IMR-90 (cell line): ENCODE measurements around the gene STAG1. TPM values are rescaled to one million over a fixed set of nuclear protein-coding genes. Genes with fewer than 3 reads are reported as not detected.
"Not testable (repeated sequence)": the region's sequence is repeated elsewhere in the genome, so short reads cannot be mapped to it uniquely, and the experiment has no call there.

ENCODE experiments used
- ATAC-seq: fragments of 200-7000 bp; cut with Tn5 transposase; 2 replicates; pipeline ENCODE4 v1.9.1; 2020; ENCODE audit warnings: low read depth, mild to moderate bottlenecking, moderate library complexity
- BruUV-seq: library from RNA; stranded (reverse); fragments of 400-500 nt; replicated peaks from 2 replicates; lab custom pipeline; 2021; lab: Mats Ljungman, UMichigan
- CTCF ChIA-PET: fragments of 300-600 bp; formaldehyde crosslinking; extraction: SDS; loops from one replicate; lab custom pipeline; 2021; ENCODE audit warnings: antibody characterized with exemption; lab: Yijun Ruan, JAX
- POLR2A ChIA-PET: fragments of 300-600 bp; sonication (Branson Sonifier 250); formaldehyde crosslinking; loops from one replicate; lab custom pipeline; 2022; ENCODE audit warnings: antibody characterized with exemption; ENCODE audit not compliant: unreplicated experiment; lab: Charles Lee
- DNase-seq: peaks from one replicate; pipeline ENCODE4 v3.0.0; 2013
- H2AFZ ChIP-seq: replicated peaks from 2 replicates; pipeline ENCODE3; 2013; ENCODE audit warnings: low read length, mild to moderate bottlenecking; ENCODE audit not compliant: poor library complexity
- H2AK5ac ChIP-seq: 2 replicates; pipeline ENCODE4 v1.6.1; 2013; ENCODE audit warnings: low read depth, low read length, inconsistent platforms
- H2AK9ac ChIP-seq: replicated peaks from 2 replicates; pipeline ENCODE3; 2013; ENCODE audit warnings: mild to moderate bottlenecking, low read depth, low read length, moderate library complexity; ENCODE audit not compliant: poor library complexity
- H2BK120ac ChIP-seq: 2 replicates; pipeline ENCODE4 v1.6.1; 2013; ENCODE audit warnings: low read depth, low read length, inconsistent platforms
- H2BK15ac ChIP-seq: 3 replicates; pipeline ENCODE4 v1.6.1; 2013; ENCODE audit warnings: low read depth, low read length, inconsistent platforms
- H2BK20ac ChIP-seq: 2 replicates; pipeline ENCODE4 v1.6.1; 2013; ENCODE audit warnings: low read depth, mild to moderate bottlenecking, inconsistent platforms, low read length, moderate library complexity
- H2BK5ac ChIP-seq: 2 replicates; pipeline ENCODE4 v1.6.1; 2013; ENCODE audit warnings: mild to moderate bottlenecking, low read depth, low read length, inconsistent platforms; ENCODE audit not compliant: poor library complexity, severe bottlenecking
- H3K14ac ChIP-seq: replicated peaks from 2 replicates; pipeline ENCODE4 v1.6.1; 2013; ENCODE audit warnings: low read depth, low read length, inconsistent platforms
- H3K18ac ChIP-seq: 2 replicates; pipeline ENCODE4 v1.6.1; 2013; ENCODE audit warnings: low read depth, low read length, control low read depth
- H3K23ac ChIP-seq: 2 replicates; pipeline ENCODE4 v1.6.1; 2013; ENCODE audit warnings: low read depth, low read length, inconsistent platforms
- H3K27ac ChIP-seq: 2 replicates; pipeline ENCODE4 v1.5.1; 2013; ENCODE audit warnings: mild to moderate bottlenecking, control low read depth, low read length; ENCODE audit not compliant: insufficient read depth
- H3K27me3 ChIP-seq: 2 replicates; pipeline ENCODE4 v1.6.1; 2013; ENCODE audit warnings: low read length; ENCODE audit not compliant: control insufficient read depth, insufficient read depth
- H3K36me3 ChIP-seq: 2 replicates; pipeline ENCODE4 v1.6.1; 2013; ENCODE audit warnings: low read length, mixed read lengths; ENCODE audit not compliant: control insufficient read depth, insufficient read depth
- H3K4ac ChIP-seq: 2 replicates; pipeline ENCODE4 v1.6.1; 2013; ENCODE audit warnings: low read depth, low read length, inconsistent platforms
- H3K4me1 ChIP-seq: 2 replicates; pipeline ENCODE4 v1.6.1; 2013; ENCODE audit warnings: low read length, mixed read lengths; ENCODE audit not compliant: control insufficient read depth, insufficient read depth
- H3K4me2 ChIP-seq: 2 replicates; pipeline ENCODE4 v1.6.1; 2013; ENCODE audit warnings: low read depth, mild to moderate bottlenecking, control low read depth, low read length, moderate library complexity
- H3K4me3 ChIP-seq: 2 replicates; pipeline ENCODE4 v1.5.1; 2013; ENCODE audit warnings: low read depth, mild to moderate bottlenecking, control low read depth, low read length, moderate library complexity; ENCODE audit not compliant: insufficient read depth
- H3K56ac ChIP-seq: 2 replicates; pipeline ENCODE4 v1.6.1; 2013; ENCODE audit warnings: low read length, inconsistent platforms; ENCODE audit not compliant: insufficient read depth; ENCODE audit errors: extremely low read depth
- H3K79me1 ChIP-seq, 2 experiments: 2 replicates each; pipeline ENCODE4 v1.6.1; 2013; ENCODE audit warnings: low read length in 2 of 2, inconsistent platforms in 1 of 2, low read depth in 1 of 2
- H3K9ac ChIP-seq: 2 replicates; pipeline ENCODE4 v1.6.1; 2013; ENCODE audit warnings: low read depth, low read length, control low read depth
- H3K9me1 ChIP-seq: 2 replicates; pipeline ENCODE4 v1.6.1; 2013; ENCODE audit warnings: low read length, inconsistent platforms; ENCODE audit not compliant: insufficient read depth
- H3K9me3 ChIP-seq: 2 replicates; pipeline ENCODE4 v1.6.1; 2013; ENCODE audit warnings: low read length; ENCODE audit not compliant: control insufficient read depth, insufficient read depth
- H4K20me1 ChIP-seq: 2 replicates; pipeline ENCODE4 v1.6.1; 2013; ENCODE audit warnings: low read length, inconsistent platforms; ENCODE audit not compliant: insufficient read depth
- H4K5ac ChIP-seq: 2 replicates; pipeline ENCODE4 v1.6.1; 2013; ENCODE audit warnings: mild to moderate bottlenecking, low read depth, low read length, control low read depth
- H4K8ac ChIP-seq, 2 experiments: 2 replicates each; pipeline ENCODE4 v1.6.1; 2013; ENCODE audit warnings: low read depth in 2 of 2, low read length in 2 of 2, control low read depth in 1 of 2, inconsistent platforms in 1 of 2
- H4K91ac ChIP-seq: 2 replicates; pipeline ENCODE4 v1.6.1; 2013; ENCODE audit warnings: low read depth, low read length, inconsistent platforms; ENCODE audit not compliant: insufficient read depth
- CEBPB ChIP-seq: IDR thresholded peaks from 2 replicates; pipeline ENCODE4 v1.6.1; 2012; ENCODE audit warnings: low read depth, low read length, improper control_type of control experiment
- MXI1 ChIP-seq: IDR thresholded peaks from 2 replicates; pipeline ENCODE4 v1.6.1; 2012; ENCODE audit warnings: low read depth, mild to moderate bottlenecking, low read length, moderate library complexity, borderline replicate concordance
- WGBS, 2 experiments: methylation state at CpG; one replicate each; pipeline versions ENCODE4 v1.1.5 to v1.1.7; 2013; ENCODE audit warnings: missing lambda C conversion rate in 2 of 2; ENCODE audit not compliant: insufficient read length in 1 of 2; ENCODE audit errors: extremely low coverage in 2 of 2; 5-methylcytosine and 5-hydroxymethylcytosine counted together
- dilution Hi-C: fragments of 300-500 bp; cut with HindIII; formaldehyde crosslinking; loops from one replicate; pipeline ENCODE4 v1.14.3; 2018; ENCODE audit warnings: low sequenced_read_pairs; ENCODE audit not compliant: unreplicated experiment
- in situ Hi-C: fragments of 300-500 bp; cut with MboI; formaldehyde crosslinking; loops from 3 replicates; pipeline ENCODE4 v1.14.3; 2019; ENCODE audit warnings: low sequenced_read_pairs, inconsistent platforms, mixed read lengths
- intact Hi-C: fragments of 100-400 bp; cut with micrococcal nuclease; formaldehyde crosslinking; loops from 2 replicates; pipeline ENCODE4 v1.10.0; 2022
- polyA plus RNA-seq, 3 experiments: library from polyadenylated mRNA; depleted of rRNA; stranded (reverse); fragments of >200 nt; gene quantifications; 2 replicates each; pipeline ENCODE4 v1.2.3, GENCODE V29; 2012; ENCODE audit warnings: low replicate concordance in 1 of 3
- total RNA-seq: library from RNA; depleted of rRNA; stranded (reverse); fragments of >200 nt; gene quantifications from 2 replicates; pipeline ENCODE4 v1.2.3, GENCODE V29; 2012

The STAG1 gene
- total and polyA plus RNA-seq, 2 of the 4 experiments (the other 2 are of a cell fraction): 9.6 to 32.3 TPM

DNA sequence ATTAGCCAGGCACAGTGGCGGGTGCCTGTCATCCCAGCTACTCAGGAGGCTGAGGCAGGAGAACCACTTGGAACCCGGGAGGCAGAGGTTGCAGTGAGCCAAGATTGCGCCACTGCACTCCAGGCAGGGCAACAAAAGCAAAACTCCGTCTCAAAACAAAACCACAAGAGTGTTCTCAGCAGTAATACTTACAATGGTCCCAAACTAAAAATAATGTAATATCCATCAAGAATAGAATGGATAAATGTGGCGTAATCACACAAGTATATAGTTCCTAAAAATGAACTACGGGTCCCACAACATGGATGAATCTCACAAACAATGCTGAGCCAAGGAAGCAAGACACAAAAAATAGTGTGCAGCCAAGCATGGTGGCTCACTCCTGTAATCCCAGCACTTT lies 39.2 kb downstream of the STAG1 start:
- Histone ChIP-seq H3K4me3 (no peak overlapping the region), H3K4ac (no peak overlapping the region), H2BK20ac (no peak overlapping the region), H4K20me1 (no peaks in the 10 kb centered on the region; the same call in 1 of the 2 replicates), H3K9me1 (no peaks in the 10 kb centered on the region), H3K27ac (no peak overlapping the region), H3K14ac (no peak overlapping the region), H2AK5ac (no peak overlapping the region), H3K56ac (no peak overlapping the region), H3K9ac (no peak overlapping the region), H3K18ac (no peak overlapping the region), H4K5ac (no peak overlapping the region), H2AFZ (no peak overlapping the region), H3K4me2 (no peak overlapping the region), H3K36me3 (no peaks in the 10 kb centered on the region; the same call in 1 of the 2 replicates), H3K27me3 (no peaks in the 10 kb centered on the region), H2BK15ac (no peak overlapping the region), H2BK5ac (no peak overlapping the region), H2BK120ac (no peak overlapping the region), H4K8ac (no peak overlapping the region), H3K23ac (no peak overlapping the region), H3K79me1 (peaks cover 36 to 57% of the 10 kb centered on the region in 2 experiments), H3K9me3 (no peaks in the 10 kb centered on the region), H4K91ac (no peak overlapping the region), H3K4me1 (no peaks in the 10 kb centered on the region), H2AK9ac (no peak overlapping the region)
- DNase-seq (no peak), ATAC-seq (no peak)
- WGBS, 2 experiments: 100% methylated on average over 2 of the region's 6 CpGs; no CpG with 5 or more reads in 1 of the 2 experiments
- ChIA-PET POLR2A (no interaction called here), CTCF (no interaction called here)
- intact Hi-C loops (no loop called here), dilution Hi-C loops (no loop called here), in situ Hi-C loops (no loop called here)
- no peak for TF ChIP-seq CEBPB
- TF ChIP-seq MXI1: no peak
- BruUV-seq: no TSS peak

DNA sequence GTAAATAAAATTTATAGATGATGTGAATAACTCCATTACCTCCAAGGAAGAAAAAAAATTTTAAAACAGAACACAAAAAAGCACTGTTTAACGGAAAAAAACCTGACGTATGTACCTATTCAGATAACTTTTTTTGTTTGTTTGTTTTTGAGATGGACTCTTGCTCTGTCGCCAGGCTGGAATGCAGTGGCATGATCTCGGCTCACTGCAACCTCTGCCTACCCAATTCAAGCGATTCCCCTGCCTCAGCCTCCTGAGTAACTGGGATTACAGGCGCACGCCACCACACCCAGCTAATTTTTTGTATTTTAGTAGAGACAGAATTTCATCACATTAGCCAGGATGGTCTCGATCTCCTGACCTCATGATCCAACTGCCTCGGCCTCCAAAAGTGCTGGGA lies 40.3 kb downstream of the STAG1 start:
- H2BK15ac ChIP-seq, DNase-seq, H3K23ac ChIP-seq, POLR2A ChIA-PET, H4K8ac ChIP-seq, H3K4me1 ChIP-seq, H2AK5ac ChIP-seq, in situ Hi-C loops, H2AFZ ChIP-seq, H2BK20ac ChIP-seq, H3K36me3 ChIP-seq, H3K27ac ChIP-seq, BruUV-seq, H3K4ac ChIP-seq, H2BK5ac ChIP-seq, H4K5ac ChIP-seq, dilution Hi-C loops, H3K14ac ChIP-seq, H3K18ac ChIP-seq, intact Hi-C loops, H4K91ac ChIP-seq, H4K20me1 ChIP-seq, ATAC-seq, H3K4me2 ChIP-seq, H2BK120ac ChIP-seq, H3K4me3 ChIP-seq, H3K9ac ChIP-seq, H3K9me1 ChIP-seq, H3K27me3 ChIP-seq, H3K56ac ChIP-seq, H3K9me3 ChIP-seq, H2AK9ac ChIP-seq: not testable (repeated sequence)
- WGBS, 2 experiments: no CpG with 5 or more reads among the region's 9 CpGs
- CTCF ChIA-PET: interaction anchor here (0.6 to 0.9 kb wide), 2 partner anchors 10 to 13 kb away, joined by 3 read pairs; no protein-coding TSS in a partner anchor
- peaks cover 44 to 62% of the 10 kb centered on the region in 2 experiments for H3K79me1 ChIP-seq
